GM12892 (cell line): ENCODE results near the gene FRY.

Experiments used
- POLR2A ChIP-seq: IDR thresholded peaks from 2 replicates; pipeline ENCODE4 v1.6.1; 2011; ENCODE audit warnings: low read depth, low read length, control low read depth
- POLR2AphosphoS5 ChIP-seq: IDR thresholded peaks from 2 replicates; pipeline ENCODE4 v1.6.1; 2011; ENCODE audit warnings: low read depth, low read length, control low read depth
- TAF1 ChIP-seq: IDR thresholded peaks from 2 replicates; pipeline ENCODE4 v1.6.1; 2011; ENCODE audit warnings: low read depth, mild to moderate bottlenecking, control low read depth, low read length, borderline replicate concordance

GRCh38 chr13:32142956-32143375, 111.4 kb downstream of the FRY start:
- TF ChIP-seq POLR2A (no peak), POLR2AphosphoS5 (no peak), TAF1 (no peak)
